Daoy (cell line): ENCODE data around the gene ZNF385C. TPM values are rescaled to one million over a fixed set of nuclear protein-coding genes. Genes with fewer than 3 reads are reported as not detected.
"Not testable (repeated sequence)": the region's sequence is repeated elsewhere in the genome, so short reads cannot be mapped to it uniquely, and the experiment has no call there.

ENCODE experiments used
- DNase-seq: peaks from one replicate; pipeline ENCODE4 v3.0.0-alpha.2; 2015; ENCODE audit warnings: low read depth
- total RNA-seq: library from RNA; depleted of rRNA; stranded (reverse); fragments of >200 nt; shearing (Covaris generic); gene quantifications from 2 replicates; pipeline ENCODE4 v1.2.3, GENCODE V29; 2014

ZNF385C gene
- total RNA-seq, 1 experiment from 2014 or later, result 0.34 TPM

GRCh38 chr17:42020845-42021244 is 77.4 kb downstream of the ZNF385C start:
- DNase-seq, result not testable (repeated sequence)

GRCh38 chr17:42019509-42020404 is 78.5 kb downstream of the ZNF385C start, which contains the start of gene NKIRAS2:
Gene NKIRAS2 (plus strand): TSS chr17:42020090. CDS start chr17:42021578, 1,488 bp downstream.
- peak; percentile 95 for DNase-seq

GRCh38 chr17:42018988-42019387 is 79.3 kb downstream of the ZNF385C start:
- DNase-seq, result no peak

DNA sequence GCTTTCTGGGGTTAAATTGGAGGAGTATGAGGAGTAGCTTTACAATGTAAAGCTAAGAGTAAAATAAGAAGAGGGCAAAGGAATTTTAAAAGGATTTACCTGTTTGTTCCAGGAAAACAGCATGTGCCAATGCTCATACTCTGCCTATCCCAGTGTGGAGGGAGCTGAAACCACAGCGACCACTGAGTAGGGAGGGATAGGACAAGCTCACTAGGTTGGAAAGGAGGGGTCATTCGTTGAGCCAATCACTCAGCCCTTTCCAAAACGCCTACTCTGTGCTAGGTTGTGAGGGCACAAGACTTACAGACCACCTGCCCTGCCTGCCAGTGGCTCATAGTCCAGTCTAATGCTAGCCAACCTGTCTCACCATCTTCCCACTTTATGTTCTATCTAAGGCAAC is 79.9 kb downstream of the ZNF385C start:
- no peak for DNase-seq

GRCh38 chr17:42017866-42018200 is 80.4 kb downstream of the ZNF385C start:
- peak; percentile 67 for DNase-seq

DNA sequence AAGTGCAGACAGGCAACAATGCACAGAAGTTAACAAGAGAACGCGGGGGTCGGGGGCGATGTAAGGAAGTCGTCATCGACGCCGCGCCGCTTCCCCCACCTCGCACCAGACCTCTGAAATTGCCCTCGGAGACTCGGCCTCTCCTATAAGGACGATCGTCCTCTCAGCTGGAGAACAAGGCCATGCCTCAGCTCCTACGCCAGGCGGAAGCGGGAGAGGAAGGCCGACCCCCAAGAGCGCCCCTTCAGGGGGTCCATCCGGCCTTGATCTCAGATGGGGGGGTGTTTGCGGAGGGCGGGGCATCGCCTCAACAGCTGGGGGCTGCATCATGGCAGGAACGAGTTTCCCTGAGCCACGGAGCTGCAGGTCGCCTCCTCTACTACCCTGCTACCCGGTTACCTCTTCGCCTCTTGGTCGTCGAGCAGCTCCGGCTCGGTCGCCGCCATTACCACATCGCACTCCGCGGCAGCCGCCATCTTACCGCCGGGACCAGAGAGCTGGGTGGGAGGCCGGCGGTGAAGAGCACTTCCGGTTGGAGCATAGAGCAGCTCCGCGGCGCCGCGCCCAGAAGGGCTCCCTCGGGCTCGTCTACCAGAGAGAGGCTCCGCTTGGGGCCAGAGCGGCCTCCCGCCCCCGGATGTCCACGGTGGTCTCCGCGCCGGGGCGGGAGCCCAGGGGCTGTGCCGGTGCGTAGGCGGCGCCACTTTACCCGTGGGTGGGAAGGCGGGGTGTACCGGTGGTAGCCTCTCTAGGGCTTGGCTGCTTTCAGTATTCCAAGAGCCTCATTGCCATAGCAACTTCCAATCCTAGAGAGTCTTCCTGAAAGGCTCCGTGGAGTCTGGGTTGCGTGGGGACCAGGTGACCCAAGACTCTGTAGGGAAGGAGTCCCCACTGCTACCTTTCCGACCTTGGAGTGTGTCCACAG is 81.1 kb downstream of the ZNF385C start, which contains the start of gene DNAJC7:
Gene DNAJC7 (minus strand): TSS at position 499 of the 925 bp plus-strand sequence. CDS start 23 bp downstream, at position 476.
- DNase-seq, result peak; percentile 96

- peak; percentile 34 for DNase-seq
These were observed 81.9 kb downstream of the ZNF385C start for GRCh38 chr17:42016411-42016831.

DNA sequence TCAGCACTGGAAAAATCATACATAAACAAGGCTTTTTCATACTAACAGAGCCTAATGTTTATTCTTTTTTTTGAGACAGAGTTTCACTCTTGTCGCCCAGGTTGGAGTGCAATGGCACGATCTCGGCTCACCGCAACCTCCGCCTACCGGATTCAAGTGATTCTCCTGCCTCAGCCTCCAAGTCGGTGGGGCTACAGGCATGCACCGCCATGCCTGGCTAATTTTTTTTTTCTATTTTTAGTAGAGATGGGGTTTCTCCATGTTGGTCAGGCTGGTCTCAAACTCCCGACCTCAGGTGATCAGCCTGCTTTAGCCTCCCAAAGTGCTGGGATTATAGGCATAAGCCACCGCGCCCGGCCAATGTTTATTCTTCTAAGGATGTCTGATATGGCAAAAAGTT is 84.5 kb downstream of the ZNF385C start:
- DNase-seq, result not testable (repeated sequence)

DNA sequence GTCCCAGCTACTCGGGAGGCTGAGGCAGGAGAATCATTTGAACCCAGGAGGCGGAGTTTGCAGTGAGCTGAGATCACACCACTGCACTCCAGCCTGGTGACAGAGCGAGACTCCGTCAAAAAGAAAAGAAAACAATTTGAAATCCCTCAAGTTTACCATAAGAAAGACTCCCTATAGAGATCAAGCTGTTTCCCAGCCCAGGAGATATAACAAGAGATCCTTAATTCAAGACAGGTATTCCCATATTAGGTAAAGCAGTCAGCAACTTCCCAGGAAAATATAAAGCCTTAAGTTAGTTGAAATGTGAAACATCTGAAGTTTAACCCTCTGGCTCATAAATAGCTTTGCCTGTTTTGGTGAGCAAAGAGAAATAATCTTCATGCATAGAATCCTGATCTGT is 85.9 kb downstream of the ZNF385C start:
- DNase-seq, result not testable (repeated sequence)

GRCh38 chr17:42010898-42011516 is 87.3 kb downstream of the ZNF385C start:
- DNase-seq, result peak; percentile 34

GRCh38 chr17:42010266-42010680 is 88.0 kb downstream of the ZNF385C start:
- peak; percentile 48 for DNase-seq

DNA sequence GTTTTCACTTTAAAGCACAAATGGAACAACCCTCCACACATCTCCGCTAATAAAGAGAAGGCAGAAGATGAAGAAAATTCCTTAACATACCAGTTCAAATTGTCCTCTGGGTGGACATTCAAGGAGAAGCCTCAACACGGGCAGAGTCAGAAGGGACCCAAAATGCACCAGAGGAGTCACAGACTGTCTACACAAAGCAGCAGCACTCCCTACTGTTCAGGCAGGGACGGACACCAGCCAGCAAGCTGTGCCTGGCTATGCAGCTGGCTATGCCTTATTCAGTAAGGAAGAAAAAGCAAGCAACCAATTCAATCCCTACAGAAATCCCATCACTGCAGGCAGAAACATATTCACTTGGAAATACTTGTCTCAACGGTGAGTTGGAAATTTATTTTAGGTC is 89.1 kb downstream of the ZNF385C start:
- no peak for DNase-seq

GRCh38 chr17:42005166-42005565 is 93.1 kb downstream of the ZNF385C start:
- DNase-seq, result no peak

- DNase-seq, result no peak
These were observed 95.4 kb downstream of the ZNF385C start for GRCh38 chr17:42002792-42003301.

DNA sequence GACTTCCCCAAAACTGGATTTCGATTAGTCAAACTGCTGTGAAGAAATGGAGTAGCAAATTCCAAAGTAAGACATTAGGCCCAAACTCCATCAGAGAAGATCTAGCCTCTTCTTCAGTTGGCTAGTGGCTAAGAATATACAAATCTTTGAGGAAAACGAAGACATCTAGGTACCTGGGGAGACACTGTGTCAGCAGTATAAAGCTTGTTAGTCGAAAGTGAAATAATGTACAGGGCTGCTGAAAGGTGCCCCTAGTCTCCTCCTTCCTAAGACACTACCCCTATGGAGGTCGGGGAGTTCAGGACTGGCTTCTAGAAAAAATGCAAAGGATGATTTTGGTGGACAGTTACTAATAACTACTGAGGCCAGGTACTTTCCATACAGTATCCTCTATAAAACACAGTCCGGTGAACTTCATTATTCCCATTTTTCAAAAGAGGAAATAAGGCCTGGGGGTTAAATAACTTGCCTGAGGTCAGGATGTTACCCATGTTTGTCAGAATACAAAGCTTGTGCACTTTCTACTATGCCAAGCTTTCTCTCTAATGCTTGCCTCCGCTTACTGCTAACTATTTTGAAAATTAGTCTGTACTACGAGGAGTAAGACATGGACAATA is 96.0 kb downstream of the ZNF385C start:
- no peak for DNase-seq

GRCh38 chr17:42001729-42002128 is 96.5 kb downstream of the ZNF385C start:
- no peak for DNase-seq

DNA sequence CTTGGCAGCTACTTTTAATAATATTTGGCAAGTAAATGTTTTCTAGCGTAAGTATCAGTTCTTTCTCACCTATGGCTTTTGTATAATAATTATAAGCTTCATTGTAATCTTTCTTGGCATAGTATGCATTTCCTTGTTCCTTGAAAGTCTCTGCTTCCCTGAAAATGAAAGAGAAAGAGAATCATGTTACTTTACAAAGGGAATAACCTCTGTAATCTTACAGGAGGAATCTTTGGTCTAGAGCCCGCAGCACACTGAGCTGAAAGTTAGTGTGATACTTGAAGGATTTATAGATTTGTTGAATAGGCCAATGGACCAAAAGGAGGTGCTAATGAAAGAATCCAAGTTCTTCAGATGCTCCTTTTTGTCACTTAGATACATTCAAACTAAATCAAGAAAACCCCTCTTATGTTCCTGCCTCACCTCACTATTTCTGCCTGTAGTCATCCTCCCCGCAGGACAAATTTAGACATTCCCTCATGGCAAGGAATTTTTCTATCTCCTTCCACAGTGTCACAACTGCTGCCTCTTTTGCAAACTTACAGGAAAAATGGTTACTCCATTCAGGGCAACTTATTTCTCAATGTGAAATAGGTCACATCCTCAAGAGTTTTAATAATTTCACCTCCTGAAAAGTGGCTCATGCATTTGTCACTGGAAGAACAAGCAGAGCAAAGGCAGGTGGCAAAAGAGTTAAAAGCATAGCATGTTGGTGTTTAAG is 97.7 kb downstream of the ZNF385C start:
- DNase-seq, result no peak

- DNase-seq, result no peak
These were observed 99.8 kb downstream of the ZNF385C start for GRCh38 chr17:41998497-41998896.

DNA sequence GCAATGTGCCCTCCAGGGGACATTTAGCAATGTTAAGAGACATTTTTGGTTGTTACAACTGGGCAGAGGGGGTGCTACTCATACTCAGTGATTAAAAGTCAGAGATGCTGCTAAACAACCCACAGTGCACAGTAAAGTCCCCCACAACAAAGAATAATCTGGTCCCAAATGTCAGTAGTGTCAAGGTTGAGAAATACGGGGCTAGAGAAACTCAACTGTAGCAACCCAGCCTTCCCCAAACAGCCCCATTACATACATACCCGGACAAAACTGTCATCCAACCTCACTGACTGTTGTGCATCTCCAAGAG is 101.5 kb downstream of the ZNF385C start:
- no peak for DNase-seq

DNA sequence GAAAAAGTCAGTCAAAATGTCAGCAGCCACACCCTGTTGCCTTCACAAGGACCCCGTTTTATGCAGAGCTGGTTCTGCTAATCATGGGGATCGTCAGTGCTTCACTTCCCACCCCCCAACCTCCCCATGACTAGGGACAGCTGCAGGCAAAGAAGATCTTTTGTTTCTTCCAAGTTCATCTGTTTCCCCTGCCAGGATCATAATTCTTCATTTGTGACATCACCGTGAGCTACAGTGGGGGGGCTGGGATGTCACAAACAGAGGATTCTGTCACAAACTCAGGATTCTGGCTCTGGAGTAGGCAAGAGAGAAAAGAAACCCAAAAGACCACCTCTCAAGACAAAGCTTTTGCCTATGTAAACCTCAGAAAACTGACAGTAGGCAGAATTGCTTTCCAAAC is 105.7 kb downstream of the ZNF385C start:
- no peak for DNase-seq
